Measurements from ENCODE around the gene TXK.

DNA sequence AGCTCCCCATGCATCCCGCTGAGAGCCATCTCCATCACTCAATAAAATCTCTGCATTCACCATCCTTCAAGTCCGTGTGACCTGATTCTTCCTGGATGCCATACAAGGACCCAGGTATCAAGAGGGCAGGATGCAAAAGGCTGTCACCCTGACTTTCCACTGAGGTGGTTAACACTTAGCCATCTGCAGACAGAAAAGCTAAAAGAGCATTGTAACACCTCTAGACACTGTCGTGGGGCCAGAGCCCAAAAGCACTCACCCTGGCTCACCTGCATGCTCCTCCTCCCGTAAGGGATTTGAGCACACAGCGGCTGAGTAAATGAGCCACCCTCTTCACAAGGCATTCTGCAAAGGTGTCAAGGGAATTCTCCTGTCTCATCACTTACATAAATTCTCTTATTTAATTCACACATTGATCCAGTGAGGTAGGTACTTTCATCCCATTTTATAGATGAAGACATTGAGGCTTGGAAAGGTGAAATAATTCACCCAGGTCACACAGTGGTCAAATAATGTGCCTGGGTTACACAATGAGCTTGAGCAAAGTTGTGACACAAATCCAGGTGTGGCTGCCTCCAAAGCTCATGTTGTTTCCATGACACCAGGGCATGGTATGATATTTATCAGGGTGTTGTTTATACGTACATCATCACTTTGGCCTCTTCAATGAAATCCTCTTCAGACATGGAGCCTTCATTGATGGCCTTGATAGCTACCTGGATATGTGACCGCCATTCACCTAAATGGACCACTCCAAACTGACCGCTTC lies 48.0 kb downstream of the TXK start:
- TF ChIP-seq, protein P1, sequence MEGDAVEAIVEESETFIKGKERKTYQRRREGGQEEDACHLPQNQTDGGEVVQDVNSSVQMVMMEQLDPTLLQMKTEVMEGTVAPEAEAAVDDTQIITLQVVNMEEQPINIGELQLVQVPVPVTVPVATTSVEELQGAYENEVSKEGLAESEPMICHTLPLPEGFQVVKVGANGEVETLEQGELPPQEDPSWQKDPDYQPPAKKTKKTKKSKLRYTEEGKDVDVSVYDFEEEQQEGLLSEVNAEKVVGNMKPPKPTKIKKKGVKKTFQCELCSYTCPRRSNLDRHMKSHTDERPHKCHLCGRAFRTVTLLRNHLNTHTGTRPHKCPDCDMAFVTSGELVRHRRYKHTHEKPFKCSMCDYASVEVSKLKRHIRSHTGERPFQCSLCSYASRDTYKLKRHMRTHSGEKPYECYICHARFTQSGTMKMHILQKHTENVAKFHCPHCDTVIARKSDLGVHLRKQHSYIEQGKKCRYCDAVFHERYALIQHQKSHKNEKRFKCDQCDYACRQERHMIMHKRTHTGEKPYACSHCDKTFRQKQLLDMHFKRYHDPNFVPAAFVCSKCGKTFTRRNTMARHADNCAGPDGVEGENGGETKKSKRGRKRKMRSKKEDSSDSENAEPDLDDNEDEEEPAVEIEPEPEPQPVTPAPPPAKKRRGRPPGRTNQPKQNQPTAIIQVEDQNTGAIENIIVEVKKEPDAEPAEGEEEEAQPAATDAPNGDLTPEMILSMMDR (IDR thresholded peaks at IDR 0.05) = no peak
- no peak for TF ChIP-seq EP300 (IDR thresholded peaks at IDR 0.05; ENCODE audit: low read depth)
